Thyroid gland (tissue), 4 donors: ENCODE data around the gene TTLL5.

Experiments used
- CTCF ChIP-seq, 6 experiments: fragments of 200-600 bp in 3 of 6; fragments of 450-650 bp in 3 of 6; sonication (generic) in 3 of 6; IDR thresholded peaks; one replicate each; pipeline ENCODE4 v1.5.1; 2016 to 2019; ENCODE audit warnings: antibody characterized with exemption in 6 of 6, mild to moderate bottlenecking in 2 of 6, inconsistent platforms in 1 of 6, moderate library complexity in 1 of 6
- POLR2A ChIP-seq, 2 donors: fragments of 450-650 bp; IDR thresholded peaks; one replicate each; pipeline ENCODE4 v1.6.1; 2017; ENCODE audit warnings: antibody characterized with exemption in 2 of 2, mild to moderate bottlenecking in 2 of 2, moderate library complexity in 1 of 2

- TF ChIP-seq POLR2A (IDR thresholded peaks at IDR 0.05) (no peak), CTCF (IDR thresholded peaks at IDR 0.05) (no peak)
Observed at GRCh38 chr14:75742867-75743266, 81.8 kb downstream of the TTLL5 start.
